Measurements from ENCODE around the gene GPR55.
A peak's percentile ranks its signal among the peaks of the same experiment; 100 is the strongest.

The GPR55 gene

DNA sequence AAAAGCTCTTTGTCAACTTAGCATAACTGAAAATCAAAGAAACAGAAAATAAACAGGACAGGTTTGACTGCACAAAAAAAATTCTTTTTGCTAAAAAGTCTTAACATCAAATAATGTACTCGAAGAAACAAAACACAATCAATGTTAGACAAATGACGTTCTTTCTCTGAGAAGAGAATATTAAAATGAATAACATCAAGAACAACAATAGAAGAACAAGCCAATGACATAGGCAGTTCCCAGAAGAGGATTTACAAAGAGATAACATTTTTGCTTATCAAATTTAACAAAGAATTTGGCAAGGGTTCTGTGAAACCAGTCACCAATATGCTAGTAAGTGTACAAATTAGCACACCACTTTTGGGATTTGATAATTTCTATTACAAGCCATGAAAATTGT, 5.8 kb downstream of the GPR55 start:
- no peak for DNase-seq (ENCODE audit: low read depth)

DNA sequence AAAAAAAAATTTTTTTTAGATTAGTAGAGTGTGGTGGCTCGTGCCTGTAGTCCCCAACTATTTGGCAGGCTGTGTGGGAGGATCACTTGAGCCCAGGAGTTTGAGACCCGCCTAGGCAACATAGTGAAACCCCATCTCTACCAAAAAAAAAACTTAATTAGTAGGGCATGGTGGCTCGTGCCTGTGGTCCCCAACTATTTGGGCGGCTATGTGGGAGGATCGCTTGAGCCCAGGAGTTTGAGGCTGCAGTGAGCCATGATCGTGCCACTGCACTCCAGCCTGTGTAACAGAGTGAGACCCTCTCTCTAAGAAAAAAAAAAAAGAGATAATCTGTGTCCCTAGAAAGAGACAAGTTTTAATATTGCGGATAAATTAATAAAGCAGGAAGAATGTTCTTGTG, 8.8 kb downstream of the GPR55 start:
- no peak for DNase-seq (ENCODE audit: low read depth)

DNA sequence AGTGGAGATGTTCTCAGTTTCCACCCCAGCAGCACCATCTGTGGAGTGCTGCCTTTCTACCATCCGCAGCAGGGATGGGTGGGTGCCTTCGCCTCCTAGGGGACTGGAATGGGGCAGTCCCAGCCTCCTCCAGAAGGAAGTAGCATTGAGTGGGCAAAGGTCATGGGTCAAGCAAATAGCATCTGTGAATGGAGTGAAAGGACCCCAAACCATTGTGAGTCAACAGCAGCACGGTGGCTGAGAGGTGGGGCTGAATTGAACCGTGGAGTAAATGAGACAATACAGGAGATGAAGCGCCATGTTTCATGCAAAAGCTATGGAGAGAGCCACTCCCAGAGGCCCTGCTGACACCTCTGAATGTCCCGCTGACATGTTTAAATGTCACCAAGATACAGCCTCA, 9.7 kb downstream of the GPR55 start:
- DNase-seq (ENCODE audit: low read depth) = no peak

DNA sequence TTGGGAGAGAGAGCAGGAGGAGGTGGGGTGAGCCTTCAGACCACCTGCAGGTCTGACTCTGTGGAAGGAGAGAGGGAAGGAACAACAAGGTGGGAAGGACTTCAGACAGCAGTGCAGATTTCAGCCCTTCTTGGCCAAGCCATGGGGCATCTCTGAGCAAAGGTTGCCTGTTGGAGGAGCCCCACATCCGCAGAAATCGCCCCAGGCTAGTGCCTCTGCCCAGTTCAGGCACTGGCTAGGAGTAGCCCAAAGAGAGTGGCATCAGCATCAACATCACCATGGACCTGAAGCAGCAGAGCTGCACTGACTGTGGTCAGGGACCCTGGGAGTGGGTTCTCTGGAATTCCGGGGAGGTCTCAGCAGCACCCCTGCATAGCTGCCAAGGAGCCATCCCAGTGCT, 10.2 kb downstream of the GPR55 start:
- no peak for DNase-seq (ENCODE audit: low read depth)

- DNase-seq (ENCODE audit: low read depth) = peak; percentile 43
These were observed 11.5 kb downstream of the GPR55 start for GRCh38 chr2:230913406-230914143.

DNA sequence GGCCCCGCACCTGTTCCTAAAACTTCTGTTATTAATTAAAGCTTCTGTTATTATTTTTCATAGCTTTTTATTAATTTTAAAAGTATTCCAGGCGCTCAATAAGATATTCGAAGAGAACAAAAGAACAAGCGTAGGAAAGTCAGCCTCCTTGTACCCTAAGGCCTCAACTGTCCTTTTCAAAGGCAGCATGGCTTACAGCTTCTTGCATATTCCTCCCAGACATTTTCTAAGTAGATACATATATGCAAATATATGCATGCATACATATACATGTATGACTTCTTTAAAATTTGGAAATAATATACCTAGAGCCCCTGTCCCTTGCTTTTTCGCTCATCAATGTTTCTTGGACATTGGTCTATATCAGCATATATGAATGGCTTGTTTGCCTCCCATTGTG, 12.3 kb downstream of the GPR55 start:
- DNase-seq (ENCODE audit: low read depth) = no peak

DNA sequence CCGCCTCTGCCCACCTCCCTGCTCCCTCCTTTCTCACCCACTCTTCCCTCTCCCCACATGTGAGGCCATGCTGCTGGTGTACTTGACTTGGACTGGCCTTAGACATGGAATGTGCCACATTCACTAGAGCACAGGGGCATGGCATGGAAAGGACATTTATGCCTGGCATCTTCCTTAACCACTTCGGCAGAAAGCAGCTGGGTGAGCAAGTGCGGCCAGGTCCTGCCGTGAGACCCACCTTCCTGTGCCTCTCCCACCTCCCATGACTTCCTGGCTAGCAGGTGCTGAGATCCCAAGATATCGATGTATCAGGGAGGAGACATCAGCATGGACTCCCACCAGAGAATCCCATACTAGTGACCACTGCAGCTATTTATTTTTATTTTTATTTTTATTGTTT, 13.0 kb downstream of the GPR55 start:
- DNase-seq (ENCODE audit: low read depth) = no peak

DNA sequence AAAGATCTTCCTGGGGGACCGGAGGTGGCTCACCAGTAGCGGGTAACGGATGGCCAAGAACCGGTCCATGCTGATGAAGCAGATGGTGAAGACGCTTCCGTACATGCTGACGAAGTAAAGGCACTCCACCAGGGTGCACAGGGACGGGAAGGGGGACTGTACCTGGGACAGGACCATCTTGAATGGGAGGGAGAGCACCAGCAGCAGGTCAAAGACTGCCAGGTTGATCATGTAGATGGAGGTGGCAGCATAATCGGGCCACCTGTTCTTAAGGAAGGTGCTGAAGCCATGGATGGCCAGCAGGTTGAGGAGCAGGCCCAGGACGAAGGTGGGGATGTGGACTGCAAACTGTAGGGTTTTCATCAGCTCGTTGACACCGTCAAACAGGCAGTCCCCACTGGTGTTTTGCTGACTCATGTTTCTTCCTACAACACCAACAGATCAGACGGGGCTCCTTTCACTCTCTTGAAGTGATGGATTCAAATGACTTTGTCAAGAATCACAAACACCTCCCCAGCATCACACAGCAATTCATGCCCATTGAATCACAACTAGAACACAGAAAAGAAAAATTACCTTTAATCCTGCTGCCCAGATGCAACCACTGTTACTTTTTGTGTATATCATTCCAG, 14.4 kb downstream of the GPR55 start:
- DNase-seq (ENCODE audit: low read depth) = no peak

- DNase-seq (ENCODE audit: low read depth) = no peak
These were observed 15.0 kb downstream of the GPR55 start for GRCh38 chr2:230909841-230910545.

DNA sequence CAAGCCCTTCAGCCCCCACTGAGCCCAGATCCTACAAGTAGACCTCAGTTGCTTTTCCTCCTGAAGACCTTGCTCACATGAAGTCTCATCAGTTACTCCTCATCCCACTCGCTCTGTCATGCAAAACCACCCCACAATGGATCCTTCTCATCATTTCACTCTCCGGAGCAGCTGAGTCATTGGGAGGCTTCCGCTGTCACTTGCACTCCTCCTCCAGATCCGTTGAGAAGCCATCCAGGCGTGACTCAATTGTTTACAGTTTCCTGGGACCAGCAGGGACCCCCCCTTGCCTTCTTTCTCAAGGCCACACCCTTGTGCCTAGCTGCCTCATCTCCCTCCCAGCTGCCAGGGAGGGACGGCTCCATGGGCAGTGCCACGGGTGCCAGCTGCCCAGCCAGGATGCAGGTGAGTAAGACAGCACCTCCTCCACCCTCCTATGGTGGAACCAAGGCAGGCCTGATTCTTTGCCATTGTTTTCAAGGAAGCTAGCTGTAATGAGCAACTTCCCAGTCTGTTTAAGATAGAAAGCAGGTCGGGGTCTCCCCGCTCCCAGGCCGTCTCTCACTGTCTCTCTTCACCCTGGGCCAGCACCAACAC, 16.3 kb downstream of the GPR55 start:
- peak; percentile 92 for DNase-seq (ENCODE audit: low read depth)

DNA sequence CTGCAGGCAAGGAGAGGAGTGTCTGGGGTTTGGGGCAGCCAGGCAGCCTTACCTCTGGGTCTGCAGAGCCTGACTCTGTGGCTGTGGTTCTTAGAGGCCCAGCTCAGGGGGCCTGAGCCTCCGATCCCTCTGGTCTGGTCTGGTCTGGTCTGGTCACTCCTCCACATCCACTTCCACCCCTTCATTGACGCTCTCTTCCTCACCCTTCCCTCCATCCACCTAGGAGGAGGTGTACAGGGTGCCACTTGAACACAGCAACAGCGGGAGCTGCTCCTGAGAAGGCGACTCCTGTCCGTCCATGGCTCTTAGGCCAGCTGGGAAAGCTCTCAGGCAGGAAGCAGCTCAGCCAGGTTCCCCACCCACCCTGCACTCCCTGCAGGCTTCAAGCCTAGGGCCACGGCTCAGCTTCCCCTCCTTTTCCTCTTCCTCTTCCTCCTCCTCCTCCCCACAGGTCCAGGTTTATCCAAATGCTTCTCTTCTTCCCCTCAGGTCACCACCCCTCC, 16.9 kb downstream of the GPR55 start:
- no peak for DNase-seq (ENCODE audit: low read depth)

- DNase-seq (ENCODE audit: low read depth) = no peak
These were observed 17.5 kb downstream of the GPR55 start for GRCh38 chr2:230907361-230908091.

GRCh38 chr2:230906471-230907230, 18.4 kb downstream of the GPR55 start:
- DNase-seq (ENCODE audit: low read depth) = no peak

DNA sequence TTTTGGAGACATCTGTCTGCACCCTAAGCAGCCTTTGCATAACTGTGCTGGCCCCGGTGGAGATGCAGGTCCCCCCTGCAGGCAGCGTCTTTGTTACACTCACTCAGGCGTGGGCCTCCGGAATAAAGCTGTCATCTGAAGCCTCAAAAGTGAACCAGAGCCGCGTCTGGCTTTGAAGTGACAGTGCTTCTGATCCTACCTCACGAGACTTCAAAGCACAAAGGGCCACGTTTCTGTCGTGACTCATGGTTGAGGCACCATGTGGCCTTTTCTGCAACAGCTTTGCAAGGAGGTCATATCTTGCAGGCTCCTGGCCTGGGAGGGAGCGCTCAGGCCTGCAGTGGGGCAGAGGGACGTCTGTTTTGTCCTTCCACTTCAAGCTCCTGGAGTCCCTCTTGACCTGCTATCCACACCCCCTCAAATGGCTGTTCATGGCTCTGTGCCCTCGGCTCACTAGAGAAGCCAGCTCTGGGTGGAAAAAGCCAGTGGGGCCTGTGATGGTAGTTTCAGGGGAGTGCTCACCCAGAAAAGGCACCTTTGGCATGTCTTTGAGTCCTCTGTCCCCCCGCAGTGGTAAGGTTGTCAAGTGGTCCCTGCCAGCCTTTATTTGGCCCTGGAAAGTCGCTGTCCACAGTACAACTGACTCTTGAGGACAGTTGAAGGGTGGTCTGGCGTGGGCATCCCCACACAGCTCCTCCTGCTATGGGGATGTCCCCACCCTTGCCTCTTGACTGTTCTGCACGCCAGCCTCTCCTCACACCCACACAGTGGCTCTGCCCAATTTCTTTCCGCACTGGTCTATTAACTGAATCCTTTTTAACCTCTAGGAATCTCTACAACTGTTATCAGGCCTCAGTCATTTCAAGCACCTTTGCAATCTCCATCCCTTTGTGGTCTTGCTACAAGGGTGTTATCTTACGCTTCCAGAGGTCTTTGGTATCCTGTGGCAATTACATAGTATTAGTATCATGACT, 19.3 kb downstream of the GPR55 start:
- no peak for DNase-seq (ENCODE audit: low read depth)

DNA sequence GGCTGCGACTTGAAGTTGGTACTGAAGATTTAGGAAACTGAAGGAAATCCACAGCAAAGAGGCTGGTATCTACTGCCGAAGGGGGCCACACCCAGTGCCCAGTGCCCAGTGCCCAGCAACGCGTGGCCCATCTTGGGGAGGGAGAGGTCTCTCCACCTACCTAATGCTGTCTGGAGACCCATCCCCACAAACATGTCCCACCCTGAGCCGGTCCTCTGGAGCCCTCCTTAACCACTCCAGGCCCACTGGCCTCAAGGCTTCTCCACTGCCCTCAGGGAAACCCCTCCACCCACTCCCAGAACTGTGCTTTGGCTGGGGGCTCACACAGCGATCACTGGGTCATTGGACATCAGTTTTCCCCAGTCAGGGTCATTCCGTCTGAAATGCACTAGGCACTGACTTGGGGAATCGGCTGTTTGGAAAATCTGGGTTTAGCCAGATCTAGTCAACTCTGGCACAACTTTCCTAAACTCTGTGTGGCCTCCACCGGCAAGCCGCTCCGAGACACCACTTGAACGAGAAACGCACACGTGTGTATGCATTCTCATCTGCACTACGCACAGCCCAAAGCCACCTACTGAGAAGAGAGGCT, 20.1 kb downstream of the GPR55 start:
- no peak for DNase-seq (ENCODE audit: low read depth)

- DNase-seq (ENCODE audit: low read depth) = no peak
These were observed 21.6 kb downstream of the GPR55 start for GRCh38 chr2:230903231-230904150.

GRCh38 chr2:230902180-230902899, 22.7 kb downstream of the GPR55 start:
- peak; percentile 67 for DNase-seq (ENCODE audit: low read depth)

DNA sequence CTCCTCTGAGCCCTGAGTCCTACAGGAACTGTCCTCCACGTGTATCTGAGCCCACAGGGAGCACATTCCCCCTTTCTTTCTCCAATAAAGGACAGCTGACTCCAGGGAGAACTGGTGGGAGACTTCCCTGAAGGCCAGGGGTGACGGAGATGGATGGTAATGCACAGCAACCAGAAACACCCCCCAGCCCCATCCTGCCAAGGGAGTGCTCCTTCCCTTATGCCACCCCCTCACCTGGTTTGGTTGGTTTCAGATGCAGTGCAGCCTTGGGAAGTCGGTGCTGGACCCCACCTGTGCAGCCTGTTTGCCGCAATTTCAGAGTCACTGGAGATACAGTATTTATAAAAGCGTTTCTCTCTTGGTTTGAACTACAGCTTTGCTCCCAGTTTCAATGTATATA, 24.0 kb downstream of the GPR55 start:
- no peak for DNase-seq (ENCODE audit: low read depth)

All from EH (cell line).